Ishikawa (cell line): Measurements from ENCODE around the gene CYP27A1.

Source experiments
- CEBPB ChIP-seq: IDR thresholded peaks from 2 replicates; pipeline ENCODE4 v1.6.1; 2012
- CREB1 ChIP-seq: IDR thresholded peaks from 2 replicates; pipeline ENCODE4 v1.6.1; 2012; ENCODE audit warnings: low read depth
- EGR1 ChIP-seq: IDR thresholded peaks from 2 replicates; pipeline ENCODE4 v1.6.1; 2012
- EP300 ChIP-seq: IDR thresholded peaks from 2 replicates; pipeline ENCODE4 v1.6.1; 2012; ENCODE audit warnings: borderline replicate concordance
- FOXM1 ChIP-seq: IDR thresholded peaks from 2 replicates; pipeline ENCODE4 v1.6.1; 2012; ENCODE audit warnings: low read depth, borderline replicate concordance
- MAX ChIP-seq: IDR thresholded peaks from 2 replicates; pipeline ENCODE4 v1.6.1; 2012
- RAD21 ChIP-seq: IDR thresholded peaks from 2 replicates; pipeline ENCODE4 v1.6.1; 2012; ENCODE audit warnings: low read depth
- TAF1 ChIP-seq: IDR thresholded peaks from 2 replicates; pipeline ENCODE4 v1.6.1; 2012; ENCODE audit warnings: low read depth, mild to moderate bottlenecking
- TCF12 ChIP-seq: IDR thresholded peaks from 2 replicates; pipeline ENCODE4 v1.6.1; 2012; ENCODE audit warnings: low read depth
- YY1 ChIP-seq: IDR thresholded peaks from 2 replicates; pipeline ENCODE4 v1.6.1; 2012; ENCODE audit warnings: low read depth
- ZBTB7A ChIP-seq: IDR thresholded peaks from 2 replicates; pipeline ENCODE4 v1.6.1; 2012; ENCODE audit warnings: low read depth
- TF ChIP-seq, protein P1 (sequence below): IDR thresholded peaks from 2 replicates; pipeline ENCODE4 v1.6.1; 2012; ENCODE audit warnings: low read depth, mild to moderate bottlenecking

DNA sequence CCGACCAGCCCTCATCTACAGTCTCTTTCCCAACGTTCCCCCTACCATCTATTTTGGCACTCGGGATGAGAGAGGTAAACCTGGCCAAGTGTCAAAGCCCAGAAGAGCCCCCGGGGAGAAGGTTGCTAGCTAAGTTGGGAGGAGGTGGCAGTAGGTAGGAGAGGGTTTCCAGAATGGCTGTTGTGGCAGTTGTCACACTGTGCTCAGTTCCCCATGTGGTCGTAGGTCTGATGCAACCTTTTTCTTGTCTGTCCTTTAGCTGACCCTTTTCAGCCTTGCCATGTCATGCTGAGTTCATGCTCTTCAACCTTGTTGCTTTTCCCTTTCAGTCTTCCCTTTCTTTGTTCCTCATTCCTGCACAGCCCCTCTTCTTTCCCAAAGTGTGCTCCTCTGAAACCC is 36.8 kb upstream of the CYP27A1 start:
- TF ChIP-seq TAF1 (no peak), EP300 (no peak), FOXM1 (no peak), CEBPB (no peak), RAD21 (no peak), CREB1 (no peak), ZBTB7A (no peak), EGR1 (no peak), TCF12 (no peak), YY1 (no peak), MAX (no peak)
- TF ChIP-seq, protein P1, sequence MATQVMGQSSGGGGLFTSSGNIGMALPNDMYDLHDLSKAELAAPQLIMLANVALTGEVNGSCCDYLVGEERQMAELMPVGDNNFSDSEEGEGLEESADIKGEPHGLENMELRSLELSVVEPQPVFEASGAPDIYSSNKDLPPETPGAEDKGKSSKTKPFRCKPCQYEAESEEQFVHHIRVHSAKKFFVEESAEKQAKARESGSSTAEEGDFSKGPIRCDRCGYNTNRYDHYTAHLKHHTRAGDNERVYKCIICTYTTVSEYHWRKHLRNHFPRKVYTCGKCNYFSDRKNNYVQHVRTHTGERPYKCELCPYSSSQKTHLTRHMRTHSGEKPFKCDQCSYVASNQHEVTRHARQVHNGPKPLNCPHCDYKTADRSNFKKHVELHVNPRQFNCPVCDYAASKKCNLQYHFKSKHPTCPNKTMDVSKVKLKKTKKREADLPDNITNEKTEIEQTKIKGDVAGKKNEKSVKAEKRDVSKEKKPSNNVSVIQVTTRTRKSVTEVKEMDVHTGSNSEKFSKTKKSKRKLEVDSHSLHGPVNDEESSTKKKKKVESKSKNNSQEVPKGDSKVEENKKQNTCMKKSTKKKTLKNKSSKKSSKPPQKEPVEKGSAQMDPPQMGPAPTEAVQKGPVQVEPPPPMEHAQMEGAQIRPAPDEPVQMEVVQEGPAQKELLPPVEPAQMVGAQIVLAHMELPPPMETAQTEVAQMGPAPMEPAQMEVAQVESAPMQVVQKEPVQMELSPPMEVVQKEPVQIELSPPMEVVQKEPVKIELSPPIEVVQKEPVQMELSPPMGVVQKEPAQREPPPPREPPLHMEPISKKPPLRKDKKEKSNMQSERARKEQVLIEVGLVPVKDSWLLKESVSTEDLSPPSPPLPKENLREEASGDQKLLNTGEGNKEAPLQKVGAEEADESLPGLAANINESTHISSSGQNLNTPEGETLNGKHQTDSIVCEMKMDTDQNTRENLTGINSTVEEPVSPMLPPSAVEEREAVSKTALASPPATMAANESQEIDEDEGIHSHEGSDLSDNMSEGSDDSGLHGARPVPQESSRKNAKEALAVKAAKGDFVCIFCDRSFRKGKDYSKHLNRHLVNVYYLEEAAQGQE = no peak
